GM18526 (cell line): ENCODE measurements around the gene CELF1.

Experiments
- POLR2A ChIP-seq: IDR thresholded peaks from 3 replicates; pipeline ENCODE4 v1.6.1; 2011; ENCODE audit not compliant: insufficient read length; ENCODE audit errors: extremely low read depth

CELF1 gene

DNA sequence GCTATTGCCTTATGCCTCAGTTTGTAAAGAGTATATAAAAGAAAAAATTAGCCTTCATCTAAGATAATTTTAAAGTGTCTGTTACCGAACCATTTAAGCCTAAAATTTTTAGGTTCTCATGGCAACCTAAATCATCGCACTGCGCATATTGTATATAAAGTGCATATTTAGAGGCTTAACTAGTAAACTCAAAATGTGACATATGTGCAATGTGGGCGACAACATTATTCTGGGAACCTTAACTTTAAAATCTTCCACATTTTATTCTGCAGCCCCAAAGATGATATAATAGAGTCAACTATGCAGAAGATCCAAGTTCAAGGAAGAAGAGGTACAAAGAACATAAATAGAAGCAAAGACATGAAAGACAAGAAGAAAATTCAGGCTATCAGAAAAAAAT is 23.0 kb downstream of the CELF1 start:
- no peak for TF ChIP-seq POLR2A

DNA sequence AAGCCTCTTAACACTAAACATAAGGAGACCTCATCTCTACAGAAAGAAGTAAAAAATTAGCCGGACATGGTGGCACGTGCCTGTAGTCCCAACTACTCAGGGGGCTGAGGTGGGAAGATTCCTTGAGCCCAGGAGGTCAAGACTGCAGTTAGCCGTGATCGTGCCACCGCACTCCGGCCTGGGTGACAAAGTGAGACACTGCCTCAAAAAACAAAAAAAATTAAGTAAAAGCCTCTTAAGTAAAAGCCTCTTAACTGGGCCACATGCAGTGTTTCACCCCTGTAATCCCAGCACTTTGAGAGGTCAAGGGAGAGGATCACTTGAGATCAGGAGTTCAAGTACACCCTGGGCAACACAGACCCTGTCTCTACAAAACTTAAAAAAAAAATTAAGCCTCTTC is 25.7 kb downstream of the CELF1 start:
- TF ChIP-seq POLR2A: no peak

DNA sequence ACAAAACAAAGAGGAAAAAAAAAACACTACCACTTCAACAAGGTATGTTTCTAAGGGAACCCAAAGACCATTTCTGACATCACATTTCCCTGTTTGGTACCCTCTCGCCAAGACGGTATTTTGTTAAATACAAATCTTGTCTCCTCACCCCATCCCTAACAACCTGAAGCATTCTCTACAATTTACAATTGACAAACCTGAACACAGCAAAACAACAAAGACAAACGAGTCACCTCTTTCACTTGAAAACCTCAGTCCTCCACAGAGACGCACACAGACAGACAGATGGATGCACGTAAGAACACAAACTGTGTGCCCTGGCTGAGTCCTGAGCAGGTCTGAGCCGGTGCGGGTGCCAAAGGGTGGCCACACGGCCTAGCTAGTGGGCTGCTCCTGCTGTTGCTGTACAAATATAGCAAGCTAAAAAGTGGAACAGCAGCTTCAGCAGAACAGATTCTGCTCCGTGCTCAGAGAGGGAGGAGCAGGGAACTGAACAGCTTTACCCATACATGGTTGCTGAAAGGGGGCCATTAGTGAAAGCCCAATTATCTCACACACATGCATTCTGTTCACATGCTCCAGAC is 28.5 kb downstream of the CELF1 start:
- TF ChIP-seq POLR2A: no peak

DNA sequence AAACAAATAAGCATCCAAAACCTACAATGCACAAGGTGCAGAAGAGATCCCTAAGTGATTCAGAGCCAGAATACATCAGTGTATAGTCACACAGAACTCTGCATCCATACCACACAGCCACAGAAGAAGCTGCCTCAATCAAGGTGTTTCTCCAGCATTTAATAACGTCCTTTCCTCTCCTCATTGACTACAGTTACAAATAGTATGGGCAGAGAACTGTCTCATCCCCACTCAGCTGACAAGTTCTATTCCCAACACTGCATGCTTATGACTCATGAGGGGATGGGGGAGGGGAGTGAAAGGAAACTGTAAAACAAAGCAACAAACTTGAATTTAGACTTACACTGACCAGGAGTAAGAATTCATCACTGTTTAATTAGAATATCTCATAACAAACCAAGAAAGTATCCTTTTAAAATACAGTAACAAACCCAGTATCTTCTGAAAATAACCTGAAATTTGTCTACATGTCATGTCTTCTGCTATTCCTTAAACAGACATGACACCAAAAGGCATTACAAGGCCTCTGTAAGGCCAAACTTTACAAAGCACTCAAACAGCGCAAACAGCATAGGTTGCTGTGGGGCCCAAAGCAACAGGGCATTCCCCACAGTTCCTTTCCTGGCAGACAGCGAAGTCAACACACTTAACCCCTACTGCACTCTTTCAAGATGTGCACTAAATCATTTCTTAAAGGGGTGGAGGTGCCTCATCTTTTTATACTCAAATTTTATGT is 29.3 kb downstream of the CELF1 start:
- TF ChIP-seq POLR2A: no peak

DNA sequence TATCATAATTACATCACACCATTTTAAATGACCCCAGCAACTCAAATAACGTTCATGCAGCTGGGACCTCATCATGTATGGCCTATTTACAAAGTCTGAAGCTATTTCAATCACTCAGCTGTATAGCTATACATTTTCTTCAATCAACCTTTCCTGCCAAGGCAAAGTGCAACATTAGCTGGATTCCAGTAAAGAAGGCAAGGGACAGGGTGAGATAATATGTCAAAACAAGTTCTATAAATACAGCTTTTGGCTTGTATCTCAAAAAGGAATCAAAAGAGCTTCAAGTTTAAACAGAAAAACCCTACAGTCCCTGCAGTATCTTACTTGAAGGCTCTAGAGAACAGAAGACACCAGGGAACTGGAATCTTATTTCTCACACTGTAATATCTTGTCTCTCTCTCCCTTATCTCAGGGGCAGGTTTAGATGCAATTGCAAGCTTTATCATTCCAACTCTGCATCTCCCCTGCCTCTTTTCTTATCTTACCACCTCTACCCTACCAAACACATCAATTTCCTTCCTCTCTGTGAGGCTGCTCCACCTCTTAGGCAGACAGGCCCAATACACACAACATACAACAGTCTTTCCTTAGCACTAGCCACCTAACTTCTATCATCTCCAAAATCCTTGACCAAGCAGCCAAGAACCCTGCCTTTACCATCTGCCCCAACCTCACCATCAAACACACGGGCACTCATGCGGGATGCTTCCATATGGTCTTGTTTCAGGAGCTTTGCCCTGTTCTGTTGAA is 34.5 kb downstream of the CELF1 start:
- TF ChIP-seq POLR2A: no peak

DNA sequence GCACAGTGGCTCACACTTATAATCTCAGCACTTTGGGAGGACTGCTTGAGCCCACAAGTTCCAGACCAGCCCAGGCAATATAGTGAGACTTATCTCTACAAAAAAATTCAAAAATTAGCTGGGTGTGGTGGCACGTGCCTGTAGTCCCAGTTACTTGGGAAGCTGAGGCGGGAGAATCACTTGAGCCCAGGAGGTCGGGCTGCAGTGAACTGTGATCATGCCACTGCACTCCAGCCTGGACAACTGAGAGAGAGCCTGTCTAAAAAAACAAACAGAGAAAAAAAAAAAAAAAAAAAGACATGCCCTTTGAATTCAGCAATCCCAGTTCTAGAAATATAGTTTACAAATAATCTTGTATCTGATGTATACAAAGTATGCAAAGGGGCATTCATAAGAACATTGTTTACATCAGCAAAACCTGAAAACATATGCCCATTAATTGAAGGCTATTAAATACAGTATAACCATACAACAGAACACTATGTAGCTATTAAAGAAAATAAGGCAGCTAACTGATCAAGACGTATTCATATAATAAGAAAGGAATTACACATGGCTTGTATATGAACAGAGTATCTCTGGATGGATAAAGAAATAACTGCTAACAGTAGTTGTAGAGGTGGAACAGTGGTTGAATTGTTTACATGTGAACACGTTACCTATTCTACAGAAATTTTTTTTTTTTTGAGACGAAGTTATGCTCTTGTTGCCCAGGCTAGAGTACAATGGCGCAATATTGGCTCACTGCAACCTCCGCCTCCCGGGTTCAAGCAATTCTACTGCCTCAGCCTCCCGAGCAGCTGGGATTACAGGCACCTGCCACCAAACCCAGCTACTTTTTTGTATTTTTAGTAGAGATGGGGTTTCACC is 35.7 kb downstream of the CELF1 start:
- no peak for TF ChIP-seq POLR2A

DNA sequence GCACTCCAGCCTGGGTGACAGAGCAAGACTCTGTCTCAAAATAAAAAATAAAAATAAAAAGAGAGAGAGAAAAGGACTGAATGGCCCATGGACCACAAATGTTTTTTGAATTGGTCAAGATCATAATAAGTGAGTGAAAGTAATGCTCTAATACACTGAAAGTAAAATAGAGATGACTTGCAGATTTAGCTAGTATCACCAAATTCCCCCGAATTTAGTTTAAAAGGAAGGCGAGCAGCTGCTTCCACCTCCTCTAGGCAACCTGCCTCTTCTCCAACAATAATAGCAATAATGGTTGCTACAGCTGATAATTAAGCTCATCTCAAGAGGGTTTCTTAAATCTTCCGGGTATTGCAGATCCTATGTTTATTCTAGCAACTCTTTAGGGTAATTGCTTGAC is 36.8 kb downstream of the CELF1 start:
- no peak for TF ChIP-seq POLR2A

DNA sequence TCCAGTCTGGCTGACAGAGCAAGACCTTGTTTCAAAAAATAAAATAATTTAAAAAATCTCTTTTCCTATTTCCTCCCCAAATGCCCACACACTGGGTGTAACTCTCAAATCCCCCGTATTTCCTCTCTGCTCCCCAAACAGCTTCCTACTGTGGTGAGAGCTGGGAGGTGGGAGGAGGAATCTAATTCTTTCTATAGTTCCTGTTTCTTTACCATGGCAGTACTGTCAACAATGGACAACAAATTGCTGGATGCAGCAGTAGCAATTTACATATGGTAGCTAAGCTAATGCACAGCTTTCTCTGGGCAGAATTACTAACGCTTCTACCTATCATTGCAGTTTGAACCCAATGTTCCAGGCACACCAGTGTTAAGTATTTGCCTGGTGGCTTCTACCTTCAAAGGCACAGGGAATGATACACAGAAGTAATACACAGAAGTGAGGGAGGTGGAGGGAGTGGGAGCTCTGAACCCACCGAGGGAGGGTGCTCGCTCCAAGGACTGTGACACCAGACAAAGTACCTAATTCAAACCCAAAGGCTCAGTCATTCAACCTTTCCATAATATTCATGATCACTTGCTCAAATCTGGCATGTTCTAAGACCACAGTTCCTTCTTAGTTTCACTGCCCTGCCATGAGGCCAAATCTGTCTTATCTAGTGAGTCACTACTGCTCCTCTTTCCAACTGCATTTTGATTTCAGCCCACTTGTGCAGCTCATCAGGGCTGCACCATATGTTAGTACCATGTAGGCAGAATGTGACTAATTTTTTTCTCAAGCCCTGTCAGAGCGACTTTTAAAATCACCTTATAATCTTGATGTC is 37.9 kb downstream of the CELF1 start:
- TF ChIP-seq POLR2A: no peak

DNA sequence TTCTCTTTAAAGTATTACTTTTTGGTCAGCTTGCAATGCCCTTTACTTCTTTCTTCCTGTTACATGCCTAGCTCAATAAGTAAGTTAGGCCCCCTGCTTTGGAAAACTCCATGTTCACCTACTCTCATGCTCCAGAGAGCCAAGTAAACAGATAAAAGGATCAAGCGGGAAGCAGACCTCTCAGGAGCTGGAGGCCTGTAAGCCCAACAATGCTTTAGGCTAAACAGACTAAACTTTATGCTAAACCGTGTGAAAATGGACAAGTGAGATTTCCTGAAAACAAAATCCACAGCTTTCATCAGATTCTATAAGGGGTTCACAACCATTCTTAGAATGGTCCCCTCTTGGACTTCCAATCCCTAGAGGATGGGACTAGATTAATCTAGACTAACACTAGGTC is 40.2 kb downstream of the CELF1 start:
- TF ChIP-seq POLR2A: no peak

DNA sequence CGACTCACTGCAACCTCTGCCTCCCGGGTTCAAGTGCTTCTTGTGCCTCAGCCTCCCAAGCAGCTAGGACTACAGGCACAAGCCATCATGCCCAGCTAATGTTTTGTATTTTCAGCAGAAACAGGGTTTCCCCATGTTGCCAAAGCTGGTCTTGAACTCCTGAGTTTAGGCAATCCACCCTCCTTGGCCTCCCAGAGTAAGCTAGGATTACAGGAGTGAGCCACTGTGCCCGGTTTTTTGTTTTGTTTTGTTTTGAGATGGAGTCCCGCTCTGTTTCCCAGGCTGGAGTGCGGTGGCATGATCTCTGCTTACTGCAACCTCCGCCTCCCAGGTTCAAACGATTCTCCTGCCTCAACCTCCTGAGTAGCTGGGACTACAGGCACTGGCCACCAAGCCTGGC is 41.0 kb downstream of the CELF1 start:
- TF ChIP-seq POLR2A: no peak

DNA sequence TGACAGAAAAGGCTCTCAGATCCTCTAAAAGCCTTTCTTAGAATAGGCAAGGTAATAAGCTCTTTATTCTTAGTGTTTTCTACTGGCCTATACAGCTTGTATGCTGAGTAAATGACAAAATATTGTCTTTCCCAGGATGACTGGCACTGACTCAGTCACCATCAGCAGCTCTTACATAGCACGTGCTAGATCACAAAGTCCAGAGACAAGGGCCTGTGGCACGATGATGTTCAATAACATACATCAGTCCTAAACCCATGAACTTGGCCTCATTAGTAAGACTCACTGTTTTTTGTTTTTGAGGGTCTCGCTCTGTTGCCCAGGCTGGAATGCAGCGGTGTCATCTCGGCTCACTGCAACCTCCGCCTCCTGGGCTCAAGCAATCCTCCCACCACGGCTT is 42.7 kb downstream of the CELF1 start:
- no peak for TF ChIP-seq POLR2A

DNA sequence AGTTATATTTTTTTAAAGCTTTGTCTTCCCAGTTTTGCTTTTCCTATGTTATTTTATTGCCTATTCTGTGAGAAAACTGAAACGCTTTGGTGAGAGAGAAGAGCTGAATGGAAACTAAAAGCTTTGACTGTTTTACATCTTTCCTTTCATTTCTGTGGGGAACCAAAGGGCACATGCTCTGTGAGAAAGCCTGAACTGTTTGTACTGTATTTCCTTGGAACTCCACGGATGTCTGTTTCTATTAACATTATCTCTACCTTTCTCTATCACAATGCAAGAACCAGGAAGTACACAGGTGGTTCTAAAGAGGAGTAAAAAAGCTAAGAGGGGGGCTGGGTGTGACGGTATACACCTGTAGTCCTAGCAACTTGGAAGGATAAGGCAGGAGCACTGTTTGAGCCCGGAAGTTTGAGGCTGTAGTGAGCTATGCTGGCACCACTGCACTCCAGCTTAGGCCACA is 43.8 kb downstream of the CELF1 start:
- no peak for TF ChIP-seq POLR2A

DNA sequence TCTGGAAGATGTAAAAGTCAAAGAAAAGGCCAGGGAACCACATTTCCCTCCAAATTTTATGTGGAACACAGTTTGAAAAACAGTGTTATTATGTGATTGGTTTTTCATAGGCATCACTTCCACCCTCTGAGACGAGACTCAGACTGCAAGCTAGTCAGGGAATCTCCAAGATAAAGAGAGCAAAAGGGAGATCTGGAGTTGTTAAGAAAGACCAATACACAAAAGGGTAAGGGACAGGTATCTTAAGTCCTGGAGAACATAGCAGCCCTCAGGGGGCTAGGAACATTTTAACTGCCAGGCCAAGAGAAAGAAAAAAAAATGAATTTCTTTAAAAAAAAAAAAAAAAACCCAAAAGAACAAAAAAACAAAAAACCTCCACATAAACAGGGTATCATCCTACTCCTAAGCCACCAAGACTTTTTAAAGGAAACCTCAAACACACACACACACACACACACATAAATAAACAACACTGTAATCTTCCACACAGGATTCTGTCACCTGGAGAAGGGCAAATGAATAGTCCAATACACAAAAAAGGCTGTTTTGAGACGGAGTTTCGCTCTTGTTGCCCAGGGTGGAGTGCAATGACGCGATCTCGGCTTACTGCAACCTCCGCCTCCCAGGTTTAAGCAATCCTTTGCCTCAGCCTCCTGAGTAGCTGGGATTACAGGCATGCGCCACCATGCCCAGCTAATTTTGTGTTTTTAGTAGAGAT is 44.5 kb downstream of the CELF1 start:
- no peak for TF ChIP-seq POLR2A
